ENCODE data around the gene RNF138. TPM values are rescaled to one million over a fixed set of nuclear protein-coding genes. Genes with fewer than 3 reads are reported as not detected.
A peak's percentile ranks its signal among the peaks of the same experiment; 100 is the strongest.
"Not testable (repeated sequence)": the region's sequence is repeated elsewhere in the genome, so short reads cannot be mapped to it uniquely, and the experiment has no call there.

Gene RNF138
- total RNA-seq, 1 donor from 2014 or later, result 12.0 TPM

- ATAC-seq, result no peak
- no peak for DNase-seq (ENCODE audit: low spot score)
These were observed 3.7 kb downstream of the RNF138 start for GRCh38 chr18:32095192-32095899.

- DNase-seq (ENCODE audit: low spot score), result peak; percentile 59
- ATAC-seq, result peak; percentile 29
These were observed 4.2 kb downstream of the RNF138 start for GRCh38 chr18:32095900-32096229.

- DNase-seq (ENCODE audit: low spot score) (no peak), ATAC-seq (no peak)
These were observed 5.3 kb downstream of the RNF138 start for GRCh38 chr18:32096946-32097345.

GRCh38 chr18:32104516-32104915, 12.8 kb downstream of the RNF138 start:
- ATAC-seq (no peak), DNase-seq (ENCODE audit: low spot score) (no peak)

GRCh38 chr18:32110005-32110404, 18.3 kb downstream of the RNF138 start:
- ATAC-seq (no peak), DNase-seq (ENCODE audit: low spot score) (no peak)

- ATAC-seq (no peak), DNase-seq (ENCODE audit: low spot score) (no peak)
These were observed 20.0 kb downstream of the RNF138 start for GRCh38 chr18:32111706-32112105.

- ATAC-seq, result no peak
- no peak for DNase-seq (ENCODE audit: low spot score)
These were observed 21.2 kb downstream of the RNF138 start for GRCh38 chr18:32112826-32113225.

GRCh38 chr18:32114293-32114942, 22.7 kb downstream of the RNF138 start:
- ATAC-seq (peak; percentile 89), DNase-seq (ENCODE audit: low spot score) (no peak)

GRCh38 chr18:32122039-32122438, 30.4 kb downstream of the RNF138 start:
- DNase-seq (ENCODE audit: low spot score), result no peak

GRCh38 chr18:32126538-32126937, 34.9 kb downstream of the RNF138 start:
- DNase-seq (ENCODE audit: low spot score) (no peak), ATAC-seq (no peak)

More at GRCh38 chr18:32122039-32122438, 30.4 kb downstream of the RNF138 start:
- peak; percentile 76 for ATAC-seq

GRCh38 chr18:32135625-32136024, 44.0 kb downstream of the RNF138 start:
- no peak for ATAC-seq
- DNase-seq (ENCODE audit: low spot score), result no peak

GRCh38 chr18:32138332-32138982, 46.8 kb downstream of the RNF138 start:
- no peak for ATAC-seq

GRCh38 chr18:32139835-32140283, 48.2 kb downstream of the RNF138 start:
- DNase-seq (ENCODE audit: low spot score) (no peak), ATAC-seq (no peak)

More at GRCh38 chr18:32138332-32138982, 46.8 kb downstream of the RNF138 start:
- DNase-seq (ENCODE audit: low spot score), result no peak

GRCh38 chr18:32148185-32148870, 56.7 kb downstream of the RNF138 start:
- ATAC-seq (no peak), DNase-seq (ENCODE audit: low spot score) (no peak)

GRCh38 chr18:32152705-32153448, 61.2 kb downstream of the RNF138 start:
- DNase-seq (ENCODE audit: low spot score), result no peak

GRCh38 chr18:32156855-32157254, 65.2 kb downstream of the RNF138 start:
- DNase-seq (ENCODE audit: low spot score) (no peak), ATAC-seq (peak; percentile 47)

More at GRCh38 chr18:32152705-32153448, 61.2 kb downstream of the RNF138 start:
- ATAC-seq, result no peak

GRCh38 chr18:32157580-32157979, 65.9 kb downstream of the RNF138 start:
- DNase-seq (ENCODE audit: low spot score), result no peak
- no peak for ATAC-seq

GRCh38 chr18:32158108-32158624, 66.5 kb downstream of the RNF138 start:
- peak; percentile 81 for DNase-seq (ENCODE audit: low spot score)
- peak; percentile 99 for ATAC-seq

GRCh38 chr18:32158631-32159030, 67.0 kb downstream of the RNF138 start:
- not testable (repeated sequence) for ATAC-seq; DNase-seq (ENCODE audit: low spot score)

- no peak for ATAC-seq
- DNase-seq (ENCODE audit: low spot score), result no peak
These were observed 68.9 kb downstream of the RNF138 start for GRCh38 chr18:32160547-32160946.

Measured in left lobe of liver (tissue), 2 donors.